ENCODE results near the gene PATL2.

DNA sequence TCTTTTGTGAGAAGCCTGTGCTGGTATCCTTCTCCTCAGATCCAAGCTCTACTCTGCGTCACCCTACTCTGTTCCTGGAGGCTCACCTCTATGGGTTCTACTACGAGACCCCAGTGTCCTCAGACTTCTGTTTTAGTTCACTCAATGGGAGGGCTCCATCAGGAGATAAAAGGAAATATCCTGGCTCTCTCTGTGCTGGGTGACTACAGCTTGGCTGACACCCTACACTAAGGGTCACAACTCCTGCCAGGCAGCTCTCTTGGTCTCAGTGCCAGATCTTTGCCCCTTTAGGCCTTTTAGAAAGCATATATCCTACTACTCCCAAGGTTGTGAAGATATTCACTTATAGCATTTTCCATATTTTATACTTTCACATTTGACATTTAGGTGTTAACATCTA, 94.1 kb downstream of the PATL2 start:
- TF ChIP-seq POLR2A (IDR thresholded peaks at IDR 0.05): no peak
- TF ChIP-seq, protein P1, sequence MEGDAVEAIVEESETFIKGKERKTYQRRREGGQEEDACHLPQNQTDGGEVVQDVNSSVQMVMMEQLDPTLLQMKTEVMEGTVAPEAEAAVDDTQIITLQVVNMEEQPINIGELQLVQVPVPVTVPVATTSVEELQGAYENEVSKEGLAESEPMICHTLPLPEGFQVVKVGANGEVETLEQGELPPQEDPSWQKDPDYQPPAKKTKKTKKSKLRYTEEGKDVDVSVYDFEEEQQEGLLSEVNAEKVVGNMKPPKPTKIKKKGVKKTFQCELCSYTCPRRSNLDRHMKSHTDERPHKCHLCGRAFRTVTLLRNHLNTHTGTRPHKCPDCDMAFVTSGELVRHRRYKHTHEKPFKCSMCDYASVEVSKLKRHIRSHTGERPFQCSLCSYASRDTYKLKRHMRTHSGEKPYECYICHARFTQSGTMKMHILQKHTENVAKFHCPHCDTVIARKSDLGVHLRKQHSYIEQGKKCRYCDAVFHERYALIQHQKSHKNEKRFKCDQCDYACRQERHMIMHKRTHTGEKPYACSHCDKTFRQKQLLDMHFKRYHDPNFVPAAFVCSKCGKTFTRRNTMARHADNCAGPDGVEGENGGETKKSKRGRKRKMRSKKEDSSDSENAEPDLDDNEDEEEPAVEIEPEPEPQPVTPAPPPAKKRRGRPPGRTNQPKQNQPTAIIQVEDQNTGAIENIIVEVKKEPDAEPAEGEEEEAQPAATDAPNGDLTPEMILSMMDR (IDR thresholded peaks at IDR 0.05): no peak

Data from vagina (tissue), 2 donors.